Activated T-cell treated with anti-CD3 and anti-CD28 coated beads for 24 hours (primary cell): ENCODE measurements around the gene EPHA8.

ENCODE experiments used
- DNase-seq: peaks from one replicate; pipeline ENCODE4 v3.0.0-alpha.2; 2020; ENCODE audit warnings: low read depth

Gene EPHA8

GRCh38 chr1:22645931-22646330, 82.6 kb downstream of the EPHA8 start:
- DNase-seq = no peak

- DNase-seq = no peak
These were observed 83.1 kb downstream of the EPHA8 start for GRCh38 chr1:22646384-22646783.

DNA sequence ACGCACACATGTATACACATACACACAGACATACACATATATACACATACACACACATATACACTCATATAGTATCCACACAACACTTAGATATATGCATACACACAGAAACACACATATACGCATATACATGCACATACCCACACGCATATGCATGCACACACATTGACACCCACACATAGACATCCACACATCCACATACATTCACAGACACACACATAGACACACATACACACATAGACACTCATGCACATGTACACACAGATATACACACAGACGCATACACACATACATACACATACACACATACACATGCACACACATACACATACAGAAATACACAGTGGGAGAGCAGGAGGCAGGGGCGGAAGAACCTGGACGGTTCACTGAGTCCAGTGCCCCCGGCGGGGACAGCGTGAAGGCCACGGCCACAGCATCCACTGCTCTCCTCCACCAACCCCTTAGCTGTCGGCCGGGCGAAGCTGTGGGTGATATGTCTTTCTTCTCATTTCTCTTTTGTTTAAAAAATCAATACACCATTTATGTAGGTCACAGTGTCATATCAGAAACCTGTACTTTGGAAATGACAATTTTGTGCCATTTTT, 86.9 kb downstream of the EPHA8 start:
- DNase-seq = no peak

DNA sequence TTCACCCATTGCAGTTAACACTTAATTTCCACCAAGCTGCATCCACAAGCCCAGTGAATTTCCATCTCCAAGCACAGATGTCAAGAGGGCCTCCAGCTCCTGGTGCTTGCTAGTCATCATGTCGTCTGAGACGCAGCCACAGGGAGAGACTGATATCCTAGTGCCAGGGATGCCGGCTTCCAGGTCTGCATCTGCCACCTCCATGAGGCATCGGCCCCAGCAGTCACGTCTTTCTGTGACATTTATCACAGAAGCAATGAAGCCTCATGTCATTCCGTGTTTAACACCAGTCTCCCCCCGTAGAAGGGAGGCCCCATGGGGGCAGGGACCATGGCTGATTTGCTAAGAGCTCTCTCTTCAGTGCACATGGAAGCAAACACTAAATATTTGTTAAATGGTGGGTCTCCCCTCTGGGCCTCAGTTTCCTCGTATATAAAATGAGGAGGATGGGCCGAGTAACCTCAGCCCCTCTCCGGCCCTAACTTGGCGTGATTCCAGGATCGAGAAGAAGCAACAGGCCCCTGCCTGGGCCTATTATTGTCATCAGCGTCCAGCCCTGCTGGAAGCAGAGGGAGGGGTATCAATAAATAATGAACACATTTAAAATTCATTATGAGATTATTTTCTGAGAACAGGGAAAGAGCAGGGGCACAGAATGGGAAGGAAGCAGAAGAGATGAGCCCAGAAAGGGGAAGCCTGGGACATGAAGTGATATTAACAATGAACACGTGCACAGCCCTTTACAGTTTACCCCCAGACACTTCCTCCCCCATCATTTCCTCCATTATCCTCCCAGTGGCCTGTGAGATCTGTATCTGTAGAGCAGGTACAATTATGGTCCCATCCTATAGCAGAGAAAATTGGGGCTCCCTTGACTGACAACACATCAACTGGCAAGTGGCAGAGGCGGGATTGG, 88.9 kb downstream of the EPHA8 start:
- DNase-seq = no peak

DNA sequence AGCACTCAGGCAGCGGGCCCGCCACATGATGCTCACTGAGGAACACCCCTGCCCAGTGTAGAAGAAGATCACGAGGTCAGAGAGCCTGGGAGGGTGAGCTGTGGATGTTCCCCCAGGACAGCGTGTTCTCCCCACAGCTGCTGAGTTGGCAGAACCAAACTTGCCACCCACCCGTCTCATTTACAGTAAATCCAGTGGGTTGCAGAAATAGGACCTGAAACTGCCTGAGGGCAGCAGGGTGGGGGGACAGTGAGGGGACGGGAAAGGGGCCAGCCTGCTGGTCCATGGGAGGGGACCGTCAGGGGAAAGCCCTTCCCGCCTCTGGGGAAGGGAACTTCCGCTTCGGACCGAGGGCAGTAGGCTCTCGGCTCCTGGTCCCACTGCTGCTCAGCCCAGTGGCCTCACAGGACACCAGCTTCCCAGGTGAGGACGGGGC, 89.6 kb downstream of the EPHA8 start, which contains the start of gene C1QB:
Gene C1QB (plus strand): TSS at position 356 of the 436 bp plus-strand sequence. CDS start 6,227 bp downstream, outside the sequence.
- no peak for DNase-seq
